Measurements from ENCODE around the gene MAP2K5. TPM values are rescaled to one million over a fixed set of nuclear protein-coding genes. Genes with fewer than 3 reads are reported as not detected.
A peak's percentile ranks its signal among the peaks of the same experiment; 100 is the strongest.

Gene MAP2K5
- total RNA-seq, 1 experiment from 2014 or later, result 15.0 TPM

- Histone ChIP-seq H2BK12ac (ENCODE audit: insufficient read length, low read depth, low read length) (no peak overlapping the region), H3K56ac (ENCODE audit: insufficient read length, low read depth, low read length) (no peak overlapping the region), H4K20me1 (ENCODE audit: control insufficient read depth, insufficient read depth, insufficient read length) (no peaks in the 10 kb centered on the region), H4K91ac (ENCODE audit: insufficient read length, low read depth, low read length) (no peak overlapping the region), H3K14ac (ENCODE audit: insufficient read depth, low read length) (no peak overlapping the region), H3K9ac (ENCODE audit: extremely low read depth, insufficient read length, low read length) (no peak overlapping the region), H3K4me2 (ENCODE audit: insufficient read depth, insufficient read length, low read length) (no peak overlapping the region), H3T11ph (ENCODE audit: low read length) (no peak overlapping the region), H3K79me1 (ENCODE audit: insufficient read depth, low read depth, low read length, poor library complexity, severe bottlenecking) (no peaks in the 10 kb centered on the region), H3K4ac (ENCODE audit: low read depth, low read length) (no peak overlapping the region), H2BK5ac (ENCODE audit: insufficient read length, low read length) (no peak overlapping the region), H3K27me3 (ENCODE audit: insufficient read depth, low read length) (no peaks in the 10 kb centered on the region), H2BK15ac (ENCODE audit: low read depth, low read length) (no peak overlapping the region), H2BK20ac (ENCODE audit: low read depth, low read length, poor library complexity, severe bottlenecking) (no peak overlapping the region), H4K5ac (ENCODE audit: insufficient read length, low read depth, low read length) (no peak overlapping the region), H2BK120ac (ENCODE audit: low read depth, low read length, poor library complexity, severe bottlenecking) (peak overlapping the region; percentile 44), H2AK5ac (ENCODE audit: insufficient read length, low read length) (no peak overlapping the region), H3K23ac (ENCODE audit: insufficient read length, low read depth, low read length) (no peak overlapping the region), H3K4me1 (ENCODE audit: insufficient read depth, low read length) (no peaks in the 10 kb centered on the region), H4K8ac (replicated peaks; ENCODE audit: insufficient read length, low read depth, low read length) (no peak overlapping the region), H3K79me2 (ENCODE audit: insufficient read depth, low read length) (no peaks in the 10 kb centered on the region), H3K27ac (ENCODE audit: insufficient read length, low read depth, low read length) (no peak overlapping the region), H3K18ac (ENCODE audit: insufficient read length, low read depth, low read length) (no peak overlapping the region), H3K9me3 (ENCODE audit: control insufficient read depth, low read depth, low read length) (no peaks in the 10 kb centered on the region), H3K23me2 (ENCODE audit: insufficient read length, low read depth, low read length, poor library complexity, severe bottlenecking) (no peaks in the 10 kb centered on the region), H2AFZ (ENCODE audit: low read length) (no peak overlapping the region)
- WGBS (ENCODE audit: extremely low coverage, insufficient read length, low lambda C conversion rate), result no CpG with 5 or more reads among the region's 4 CpGs
- no peak overlapping the region for H3K27ac Mint-ChIP-seq
- H3K27me3 Mint-ChIP-seq (ENCODE audit: low read depth), result no peaks in the 10 kb centered on the region
- no peak for TF ChIP-seq CTCF (conservative IDR thresholded peaks at IDR 0.05)
- no peak overlapping the region for H3K4me3 Mint-ChIP-seq
- DNase-seq, result no peak
- peaks cover 3% of the 10 kb centered on the region in 2 experiments; a peak in 3 of 5 replicates for H3K9me3 Mint-ChIP-seq
- 0 out of 7 replicates have a peak, but pooled peaks cover 0 to 2% (median 0%) of the 10 kb centered on the region in 3 experiments for H3K36me3 Mint-ChIP-seq (ENCODE audit: insufficient read depth in 1 of 3, low read depth in 3 of 3)
- H3K4me1 Mint-ChIP-seq, result peaks cover 14 to 16% of the 10 kb centered on the region in 2 experiments
Observed at GRCh38 chr15:67691450-67691849, 148.9 kb downstream of the MAP2K5 start.
